G401 (cell line): ENCODE data around the gene HORMAD2. TPM values are rescaled to one million over a fixed set of nuclear protein-coding genes. Genes with fewer than 3 reads are reported as not detected.
A peak's percentile ranks its signal among the peaks of the same experiment; 100 is the strongest.

Source experiments
- DNase-seq: peaks from one replicate; pipeline ENCODE4 v3.0.0-alpha.2; 2015; ENCODE audit warnings: low spot score
- in situ Hi-C: cut with HindIII; loops from 2 replicates; pipeline ENCODE4 v1.10.0; 2016; ENCODE audit warnings: low sequenced_read_pairs, mixed read lengths
- total RNA-seq: library from RNA; depleted of rRNA; stranded (reverse); fragments of >200 nt; shearing (Covaris generic); gene quantifications from 2 replicates; pipeline ENCODE4 v1.2.3, GENCODE V29; 2014

HORMAD2 gene
- total RNA-seq, 1 experiment from 2014 or later, result not detected

GRCh38 chr22:30183271-30183670, 103.0 kb downstream of the HORMAD2 start:
- in situ Hi-C loops, result no loop called here
- no peak for DNase-seq

GRCh38 chr22:30183861-30184278, 103.6 kb downstream of the HORMAD2 start:
- DNase-seq, result no peak
- in situ Hi-C loops, result no loop called here

GRCh38 chr22:30185129-30185528, 104.9 kb downstream of the HORMAD2 start:
- in situ Hi-C loops, result no loop called here
- no peak for DNase-seq

- in situ Hi-C loops, result no loop called here
- no peak for DNase-seq
Observed at GRCh38 chr22:30185549-30185948, 105.3 kb downstream of the HORMAD2 start.

GRCh38 chr22:30186041-30186440, 105.8 kb downstream of the HORMAD2 start:
- in situ Hi-C loops, result no loop called here

GRCh38 chr22:30186510-30186909, 106.2 kb downstream of the HORMAD2 start:
- in situ Hi-C loops, result no loop called here
- no peak for DNase-seq

More at GRCh38 chr22:30186041-30186440, 105.8 kb downstream of the HORMAD2 start:
- no peak for DNase-seq

- no peak for DNase-seq
Observed at GRCh38 chr22:30187094-30187493, 106.8 kb downstream of the HORMAD2 start.

GRCh38 chr22:30187529-30188407, 107.5 kb downstream of the HORMAD2 start:
- in situ Hi-C loops, result no loop called here
- DNase-seq, result no peak

More at GRCh38 chr22:30187094-30187493, 106.8 kb downstream of the HORMAD2 start:
- in situ Hi-C loops, result no loop called here

- no peak for DNase-seq
- in situ Hi-C loops, result no loop called here
Observed at GRCh38 chr22:30188911-30189310, 108.6 kb downstream of the HORMAD2 start.

- in situ Hi-C loops, result no loop called here
- no peak for DNase-seq
Observed at GRCh38 chr22:30190574-30190973, 110.3 kb downstream of the HORMAD2 start.

GRCh38 chr22:30191040-30191701, 110.9 kb downstream of the HORMAD2 start:
- no peak for DNase-seq
- in situ Hi-C loops, result no loop called here

- DNase-seq, result no peak
- in situ Hi-C loops, result no loop called here
Observed at GRCh38 chr22:30192427-30192826, 112.2 kb downstream of the HORMAD2 start.

GRCh38 chr22:30193031-30193775, 112.9 kb downstream of the HORMAD2 start:
- no peak for DNase-seq
- in situ Hi-C loops, result no loop called here

- in situ Hi-C loops, result no loop called here
- no peak for DNase-seq
Observed at GRCh38 chr22:30195245-30196140, 115.2 kb downstream of the HORMAD2 start.

- peak; percentile 64 for DNase-seq
- in situ Hi-C loops, result no loop called here
Observed at GRCh38 chr22:30196141-30196879, 116.0 kb downstream of the HORMAD2 start.

GRCh38 chr22:30196880-30197336, 116.6 kb downstream of the HORMAD2 start:
- no peak for DNase-seq
- in situ Hi-C loops, result no loop called here

- in situ Hi-C loops, result no loop called here
- DNase-seq, result no peak
Observed at GRCh38 chr22:30197389-30197788, 117.1 kb downstream of the HORMAD2 start.
